Tibial nerve (tissue), 4 donors: ENCODE measurements around the gene CITED4.

Experiments used
- EP300 ChIP-seq, 2 donors: sonication (generic); formaldehyde crosslinking; IDR thresholded peaks; one replicate each; pipeline ENCODE4 v1.6.1; 2017; ENCODE audit warnings: antibody characterized with exemption in 2 of 2, mild to moderate bottlenecking in 1 of 2
- POLR2A ChIP-seq, 2 donors: fragments of 450-650 bp; IDR thresholded peaks; one replicate each; pipeline ENCODE4 v1.6.1; 2017; ENCODE audit warnings: antibody characterized with exemption in 2 of 2, mild to moderate bottlenecking in 2 of 2, moderate library complexity in 2 of 2
- TF ChIP-seq, protein P1 (sequence below), 5 experiments: fragments of 200-600 bp in 3 of 5; fragments of 450-650 bp in 2 of 5; sonication (generic) in 3 of 5; IDR thresholded peaks; one replicate each; pipeline ENCODE4 v1.5.1; 2016 to 2019; ENCODE audit warnings: antibody characterized with exemption in 5 of 5, mild to moderate bottlenecking in 3 of 5, moderate library complexity in 2 of 5

- TF ChIP-seq, protein P1, sequence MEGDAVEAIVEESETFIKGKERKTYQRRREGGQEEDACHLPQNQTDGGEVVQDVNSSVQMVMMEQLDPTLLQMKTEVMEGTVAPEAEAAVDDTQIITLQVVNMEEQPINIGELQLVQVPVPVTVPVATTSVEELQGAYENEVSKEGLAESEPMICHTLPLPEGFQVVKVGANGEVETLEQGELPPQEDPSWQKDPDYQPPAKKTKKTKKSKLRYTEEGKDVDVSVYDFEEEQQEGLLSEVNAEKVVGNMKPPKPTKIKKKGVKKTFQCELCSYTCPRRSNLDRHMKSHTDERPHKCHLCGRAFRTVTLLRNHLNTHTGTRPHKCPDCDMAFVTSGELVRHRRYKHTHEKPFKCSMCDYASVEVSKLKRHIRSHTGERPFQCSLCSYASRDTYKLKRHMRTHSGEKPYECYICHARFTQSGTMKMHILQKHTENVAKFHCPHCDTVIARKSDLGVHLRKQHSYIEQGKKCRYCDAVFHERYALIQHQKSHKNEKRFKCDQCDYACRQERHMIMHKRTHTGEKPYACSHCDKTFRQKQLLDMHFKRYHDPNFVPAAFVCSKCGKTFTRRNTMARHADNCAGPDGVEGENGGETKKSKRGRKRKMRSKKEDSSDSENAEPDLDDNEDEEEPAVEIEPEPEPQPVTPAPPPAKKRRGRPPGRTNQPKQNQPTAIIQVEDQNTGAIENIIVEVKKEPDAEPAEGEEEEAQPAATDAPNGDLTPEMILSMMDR (IDR thresholded peaks at IDR 0.05): no peak
- TF ChIP-seq POLR2A (IDR thresholded peaks at IDR 0.05): no peak
- TF ChIP-seq EP300 (IDR thresholded peaks at IDR 0.05): no peak
Observed at GRCh38 chr1:40840526-40841323, 21.4 kb downstream of the CITED4 start.
